Erythroblast (primary cell): ENCODE measurements around the gene LMBRD2.
"Not testable (repeated sequence)": the region's sequence is repeated elsewhere in the genome, so short reads cannot be mapped to it uniquely, and the experiment has no call there.

Source experiments
- DNase-seq, 2 experiments: peaks; one replicate each; lab custom pipeline; 2025; lab: John Stamatoyannopoulos, UW
- GATA1 ChIP-seq: IDR thresholded peaks from 2 replicates; pipeline ENCODE4 v1.6.1; 2011; ENCODE audit warnings: low read depth, mild to moderate bottlenecking, control low read depth, low read length, moderate library complexity
- POLR2A ChIP-seq: IDR thresholded peaks from 2 replicates; pipeline ENCODE4 v1.6.1; 2011; ENCODE audit warnings: mild to moderate bottlenecking, low read length

Gene LMBRD2

GRCh38 chr5:36153298-36153677, 1.6 kb upstream of the LMBRD2 start:
- DNase-seq = peak in 1 of 2 experiments; percentile 23
- TF ChIP-seq POLR2A = no peak
- TF ChIP-seq GATA1 = no peak

- no peak for TF ChIP-seq GATA1
- TF ChIP-seq POLR2A = no peak
- DNase-seq = peak; percentile 51 to 61
Observed at GRCh38 chr5:36152324-36153297, 924 bp upstream of the LMBRD2 start.

GRCh38 chr5:36150676-36151433, 832 bp downstream of the LMBRD2 start:
- DNase-seq = peak; percentile 86 to 87
- TF ChIP-seq POLR2A (peak; percentile 52), GATA1 (no peak)

GRCh38 chr5:36147681-36148080, 4.0 kb downstream of the LMBRD2 start:
- no peak for DNase-seq
- TF ChIP-seq GATA1 (no peak), POLR2A (no peak)

- no peak for DNase-seq
- TF ChIP-seq POLR2A = no peak
- no peak for TF ChIP-seq GATA1
Observed at GRCh38 chr5:36146390-36146789, 5.3 kb downstream of the LMBRD2 start.

- DNase-seq = peak; percentile 37 to 60
- TF ChIP-seq GATA1 (no peak), POLR2A (no peak)
Observed at GRCh38 chr5:36145311-36145710, 6.4 kb downstream of the LMBRD2 start.

- DNase-seq = peak; percentile 7 to 21
- no peak for TF ChIP-seq POLR2A
- TF ChIP-seq GATA1 = no peak
Observed at GRCh38 chr5:36138900-36139683, 12.6 kb downstream of the LMBRD2 start.

GRCh38 chr5:36136581-36136980, 15.1 kb downstream of the LMBRD2 start:
- DNase-seq = no peak
- TF ChIP-seq POLR2A (no peak), GATA1 (no peak)

- DNase-seq = no peak
- TF ChIP-seq GATA1 (no peak), POLR2A (no peak)
Observed at GRCh38 chr5:36135988-36136387, 15.7 kb downstream of the LMBRD2 start.

GRCh38 chr5:36133009-36133408, 18.7 kb downstream of the LMBRD2 start:
- DNase-seq = not testable (repeated sequence)

- DNase-seq = not testable (repeated sequence)
Observed at GRCh38 chr5:36129666-36130065, 22.0 kb downstream of the LMBRD2 start.

GRCh38 chr5:36128795-36129194, 22.9 kb downstream of the LMBRD2 start:
- DNase-seq = no peak
- TF ChIP-seq POLR2A (no peak), GATA1 (no peak)

GRCh38 chr5:36125868-36126267, 25.8 kb downstream of the LMBRD2 start:
- peak; percentile 47 to 64 for DNase-seq
- TF ChIP-seq GATA1 (no peak), POLR2A (no peak)

- TF ChIP-seq GATA1 (no peak), POLR2A (no peak)
Observed at GRCh38 chr5:36111238-36111637, 40.4 kb downstream of the LMBRD2 start.

More at GRCh38 chr5:36111238-36111637, 40.4 kb downstream of the LMBRD2 start:
- peak; percentile 31 to 83 for DNase-seq
